Astrocyte (in vitro differentiated cells and primary cell): ENCODE results near the gene CISD3. TPM values are rescaled to one million over a fixed set of nuclear protein-coding genes. Genes with fewer than 3 reads are reported as not detected.

Experiments
- DNase-seq: peaks from one replicate; pipeline ENCODE4 v3.0.0-alpha.2; 2010; ENCODE audit warnings: low read depth
- FAIRE-seq: peaks from 2 replicates; lab custom pipeline; 2011; peaks lifted over from hg19 to GRCh38; lab: Jason Lieb, UNC
- H2AFZ ChIP-seq: 2 replicates; pipeline ENCODE4 v1.6.0; 2012; ENCODE audit warnings: low read depth, low read length, inconsistent platforms
- H3K27ac ChIP-seq: 2 replicates; pipeline ENCODE4 v1.5.1; 2011; ENCODE audit warnings: low read depth, low read length, inconsistent platforms
- H3K27me3 ChIP-seq: 2 replicates; pipeline ENCODE4 v1.6.0; 2011; ENCODE audit warnings: low read length, inconsistent platforms; ENCODE audit not compliant: insufficient read depth
- H3K36me3 ChIP-seq: 2 replicates; pipeline ENCODE4 v1.5.1; 2011; ENCODE audit warnings: low read length, inconsistent platforms; ENCODE audit not compliant: insufficient read depth
- H3K4me1 ChIP-seq: 2 replicates; pipeline ENCODE4 v1.5.1; 2011; ENCODE audit warnings: low read length, inconsistent platforms; ENCODE audit not compliant: insufficient read depth
- H3K4me2 ChIP-seq: 2 replicates; pipeline ENCODE4 v1.6.0; 2012; ENCODE audit warnings: low read length, inconsistent platforms
- H3K4me3 ChIP-seq: 2 replicates; pipeline ENCODE4 v1.5.1; 2011; ENCODE audit warnings: low read depth, mild to moderate bottlenecking, low read length, inconsistent platforms; ENCODE audit not compliant: insufficient read depth
- H3K79me2 ChIP-seq: 2 replicates; pipeline ENCODE4 v1.6.0; 2012; ENCODE audit warnings: mild to moderate bottlenecking, low read length, inconsistent platforms; ENCODE audit not compliant: insufficient read depth
- H3K9ac ChIP-seq: 2 replicates; pipeline ENCODE4 v1.6.0; 2012; ENCODE audit warnings: mild to moderate bottlenecking, low read length, inconsistent platforms
- H3K9me3 ChIP-seq: 2 replicates; pipeline ENCODE4 v1.5.1; 2012; ENCODE audit warnings: low read depth, mild to moderate bottlenecking, low read length, inconsistent platforms; ENCODE audit not compliant: insufficient read depth
- H4K20me1 ChIP-seq: 2 replicates; pipeline ENCODE4 v1.6.0; 2012; ENCODE audit warnings: low read length, inconsistent platforms; ENCODE audit not compliant: insufficient read depth
- H3K27ac Mint-ChIP-seq: one replicate; pipeline ENCODE4 v1.8.0; 2021; ENCODE audit warnings: mild to moderate bottlenecking, mixed read lengths; ENCODE audit not compliant: unreplicated experiment
- H3K27me3 Mint-ChIP-seq: one replicate; pipeline ENCODE4 v1.8.0; 2021; ENCODE audit warnings: low read depth, mixed read lengths; ENCODE audit not compliant: unreplicated experiment
- H3K36me3 Mint-ChIP-seq: one replicate; pipeline ENCODE4 v1.8.0; 2021; ENCODE audit warnings: low read depth, mixed read lengths; ENCODE audit not compliant: unreplicated experiment
- H3K4me1 Mint-ChIP-seq: one replicate; pipeline ENCODE4 v1.8.0; 2021; ENCODE audit warnings: low read depth, mixed read lengths; ENCODE audit not compliant: unreplicated experiment
- H3K4me3 Mint-ChIP-seq: one replicate; pipeline ENCODE4 v1.8.0; 2021; ENCODE audit warnings: mild to moderate bottlenecking, moderate library complexity, mixed read lengths; ENCODE audit not compliant: unreplicated experiment
- H3K9me3 Mint-ChIP-seq: one replicate; pipeline ENCODE4 v1.8.0; 2021; ENCODE audit warnings: mild to moderate bottlenecking, mixed read lengths; ENCODE audit not compliant: unreplicated experiment
- CTCF ChIP-seq: IDR thresholded peaks from 2 replicates; pipeline ENCODE4 v1.5.1; 2011; ENCODE audit warnings: low read depth, mild to moderate bottlenecking, inconsistent platforms, low read length, moderate library complexity; ENCODE audit not compliant: insufficient read depth
- EZH2 ChIP-seq: IDR thresholded peaks from 2 replicates; pipeline ENCODE4 v1.6.1; 2012; ENCODE audit warnings: mild to moderate bottlenecking, low read length, inconsistent platforms; ENCODE audit not compliant: insufficient read depth
- total RNA-seq: library from RNA; stranded (reverse); gene quantifications from 2 replicates; pipeline ENCODE4 v1.2.1, GENCODE V29; 2021

CISD3 gene
- total RNA-seq, 1 donor from 2014 or later: 12.0 TPM

DNA sequence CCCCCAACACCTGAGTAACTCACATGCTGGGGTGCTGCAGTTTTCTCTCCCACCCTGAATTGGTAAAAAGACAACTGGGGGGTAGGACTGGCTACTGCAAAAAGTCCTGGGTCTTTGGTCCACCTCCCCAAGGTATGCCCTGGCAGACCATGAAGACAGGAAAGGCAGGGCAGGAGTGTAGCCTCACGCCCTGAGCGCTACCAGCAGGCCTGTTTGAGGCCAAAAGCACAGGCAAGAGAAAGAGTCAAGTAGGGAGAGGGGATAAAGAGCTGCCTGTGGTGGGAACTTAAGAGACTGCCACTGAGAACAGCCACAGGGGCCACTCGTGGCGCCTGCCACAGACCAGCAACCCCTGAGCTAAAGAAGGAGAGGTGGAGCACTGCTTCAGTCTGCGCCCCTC lies 36.2 kb downstream of the CISD3 start:
- Mint-ChIP-seq H3K4me1 (peaks cover 5% of the 10 kb centered on the region), H3K4me3 (no peak overlapping the region), H3K36me3 (peaks cover 39% of the 10 kb centered on the region), H3K27me3 (no peaks in the 10 kb centered on the region), H3K27ac (no peak overlapping the region), H3K9me3 (no peaks in the 10 kb centered on the region)
- DNase-seq (no peak), FAIRE-seq (no peak)
- no peak overlapping the region for H3K4me3 ChIP-seq
- H3K79me2 ChIP-seq: peaks cover 3% of the 10 kb centered on the region
- no peaks in the 10 kb centered on the region for H3K9me3 ChIP-seq
- TF ChIP-seq EZH2 (no peak), CTCF (no peak)
- peaks cover 48% of the 10 kb centered on the region for H4K20me1 ChIP-seq
- H3K9ac ChIP-seq: no peak overlapping the region
- H3K36me3 ChIP-seq: peaks cover 59% of the 10 kb centered on the region
- no peak overlapping the region for H3K4me2 ChIP-seq
- no peaks in the 10 kb centered on the region for H3K27me3 ChIP-seq
- H3K4me1 ChIP-seq: no peaks in the 10 kb centered on the region
- no peak overlapping the region for H2AFZ ChIP-seq
- no peak overlapping the region for H3K27ac ChIP-seq

- DNase-seq: no peak
- Mint-ChIP-seq H3K4me3 (no peak overlapping the region), H3K36me3 (peaks cover 35% of the 10 kb centered on the region), H3K9me3 (no peaks in the 10 kb centered on the region), H3K4me1 (peaks cover 5% of the 10 kb centered on the region), H3K27ac (no peak overlapping the region), H3K27me3 (no peaks in the 10 kb centered on the region)
- Histone ChIP-seq H3K79me2 (peaks cover 3% of the 10 kb centered on the region), H3K4me3 (no peak overlapping the region), H4K20me1 (peaks cover 42% of the 10 kb centered on the region), H3K9ac (no peak overlapping the region), H3K27ac (no peak overlapping the region), H2AFZ (no peak overlapping the region), H3K9me3 (no peaks in the 10 kb centered on the region), H3K4me2 (no peak overlapping the region), H3K36me3 (peaks cover 53% of the 10 kb centered on the region), H3K27me3 (no peaks in the 10 kb centered on the region), H3K4me1 (no peaks in the 10 kb centered on the region)
- TF ChIP-seq EZH2: no peak
- TF ChIP-seq CTCF: no peak
- FAIRE-seq: no peak
Measured at GRCh38 chr17:38768417-38768816, 38.3 kb downstream of the CISD3 start.

GRCh38 chr17:38773258-38773657 lies 43.1 kb downstream of the CISD3 start:
- H3K79me2 ChIP-seq: no peaks in the 10 kb centered on the region
- H3K4me3 ChIP-seq: no peak overlapping the region
- H3K9me3 Mint-ChIP-seq: no peaks in the 10 kb centered on the region
- H3K9me3 ChIP-seq: no peaks in the 10 kb centered on the region
- FAIRE-seq: no peak
- no peak overlapping the region for H3K4me2 ChIP-seq
- H4K20me1 ChIP-seq: peaks cover 23% of the 10 kb centered on the region
- TF ChIP-seq CTCF: no peak
- TF ChIP-seq EZH2: no peak
- H3K27me3 Mint-ChIP-seq: no peaks in the 10 kb centered on the region
- H3K4me1 ChIP-seq: no peaks in the 10 kb centered on the region
- H3K27ac Mint-ChIP-seq: no peak overlapping the region
- peaks cover 46% of the 10 kb centered on the region for H3K36me3 ChIP-seq
- DNase-seq: no peak
- H2AFZ ChIP-seq: no peak overlapping the region
- peaks cover 30% of the 10 kb centered on the region for H3K36me3 Mint-ChIP-seq
- no peak overlapping the region for H3K4me3 Mint-ChIP-seq
- H3K27me3 ChIP-seq: no peaks in the 10 kb centered on the region
- H3K4me1 Mint-ChIP-seq: peaks cover 5% of the 10 kb centered on the region
- H3K27ac ChIP-seq: no peak overlapping the region
- no peak overlapping the region for H3K9ac ChIP-seq
